ENCODE measurements around the gene SAMHD1. TPM values are rescaled to one million over a fixed set of nuclear protein-coding genes. Genes with fewer than 3 reads are reported as not detected.

SAMHD1 gene
- total and polyA plus RNA-seq, 2 of the 13 experiments (the other 11 are each of a cell fraction or from before 2014, with no cell fraction given) = 16.9 to 43.5 TPM

GRCh38 chr20:36988494-36988966 is 37.0 kb upstream of the SAMHD1 start:
- intact Hi-C loops (cut with micrococcal nuclease; ENCODE audit: unreplicated experiment) (no loop called here), in situ Hi-C loops (cut with HindIII; ENCODE audit: extremely low pct_ligation_motif_present, low pct_unique_long_range_greater_than_20kb) (no loop called here)
- no peak for FAIRE-seq
- no peak overlapping the region for H3K9ac ChIP-seq (ENCODE audit: insufficient read depth, low read depth, low read length)
- H3K4me3 ChIP-seq (replicated peaks in 1 of 3; ENCODE audit: insufficient read depth in 1 of 3, low read depth in 2 of 3, low read length in 3 of 3) = no peak overlapping the region
- H3K4me2 ChIP-seq (ENCODE audit: low read depth, low read length) = no peak overlapping the region
- no peak for DNase-seq (ENCODE audit: low spot score)
- no peaks in the 10 kb centered on the region for H3K36me3 ChIP-seq (replicated peaks in 1 of 2; ENCODE audit: control insufficient read depth in 1 of 2, insufficient read depth in 2 of 2, low read length in 2 of 2)
- CTCF ChIA-PET (ENCODE audit: low intra/inter-chr PET ratio, low total read pairs) = no interaction called here
- H3K79me2 ChIP-seq (ENCODE audit: insufficient read depth, low read length) = no peaks in the 10 kb centered on the region
- no peak overlapping the region for H3K27ac ChIP-seq (ENCODE audit: extremely low read length, insufficient read depth, low read length)
- no peaks in the 10 kb centered on the region for H4K20me1 ChIP-seq (ENCODE audit: insufficient read depth, low read length)
- POLR2A ChIA-PET = no interaction called here
- BruUV-seq (replicated peaks) = no TSS peak
- H2AFZ ChIP-seq (ENCODE audit: low read length) = no peak overlapping the region
- TF ChIP-seq ATF4 (CRISPR knock-in tag; IDR thresholded peaks at IDR 0.05) (no peak), ATF6 (CRISPR knock-in tag; conservative IDR thresholded peaks at IDR 0.05) (no peak), ZSCAN31 (CRISPR knock-in tag; IDR thresholded peaks at IDR 0.05; ENCODE audit: low read depth) (peak; percentile 79; the same call in 1 of the 2 replicates)
- WGBS (ENCODE audit: low lambda C conversion rate) = 89% methylated on average over 3 of the region's 3 CpGs
- peaks cover 6% of the 10 kb centered on the region; the same call in 1 of the 2 replicates for H3K9me3 ChIP-seq (ENCODE audit: low read length)
- no peak for ATAC-seq
- H3K27me3 ChIP-seq (ENCODE audit: control insufficient read depth in 1 of 2, insufficient read depth in 2 of 2, low read length in 2 of 2) = no peaks in the 10 kb centered on the region
- peaks cover 31% of the 10 kb centered on the region for H3K4me1 ChIP-seq (ENCODE audit: insufficient read depth, low read length)

GRCh38 chr20:36984257-36984638 is 32.7 kb upstream of the SAMHD1 start:
- intact Hi-C loops (cut with micrococcal nuclease; ENCODE audit: unreplicated experiment) = no loop called here
- no peaks in the 10 kb centered on the region for H3K27me3 ChIP-seq (ENCODE audit: control insufficient read depth in 1 of 2, insufficient read depth in 2 of 2, low read length in 2 of 2)
- ChIA-PET POLR2A (no interaction called here), CTCF (ENCODE audit: low intra/inter-chr PET ratio, low total read pairs) (no interaction called here)
- peaks cover 27% of the 10 kb centered on the region for H3K4me1 ChIP-seq (ENCODE audit: insufficient read depth, low read length)
- DNase-seq (ENCODE audit: low spot score) = no peak
- ATAC-seq = no peak
- H3K36me3 ChIP-seq (replicated peaks in 1 of 2; ENCODE audit: control insufficient read depth in 1 of 2, insufficient read depth in 2 of 2, low read length in 2 of 2) = no peaks in the 10 kb centered on the region
- H3K4me2 ChIP-seq (ENCODE audit: low read depth, low read length) = no peak overlapping the region
- no peak overlapping the region for H3K4me3 ChIP-seq (replicated peaks in 1 of 3; ENCODE audit: insufficient read depth in 1 of 3, low read depth in 2 of 3, low read length in 3 of 3)
- no peak for FAIRE-seq
- no peaks in the 10 kb centered on the region for H3K9me3 ChIP-seq (ENCODE audit: low read length)
- WGBS (ENCODE audit: low lambda C conversion rate) = 74% methylated on average over 6 of the region's 6 CpGs
- no peaks in the 10 kb centered on the region for H4K20me1 ChIP-seq (ENCODE audit: insufficient read depth, low read length)
- no TSS peak for BruUV-seq (replicated peaks)
- no peak overlapping the region for H3K27ac ChIP-seq (ENCODE audit: extremely low read length, insufficient read depth, low read length)
- no peaks in the 10 kb centered on the region for H3K79me2 ChIP-seq (ENCODE audit: insufficient read depth, low read length)
- in situ Hi-C loops (cut with HindIII; ENCODE audit: extremely low pct_ligation_motif_present, low pct_unique_long_range_greater_than_20kb) = no loop called here
- H3K9ac ChIP-seq (ENCODE audit: insufficient read depth, low read depth, low read length) = no peak overlapping the region
- no peak overlapping the region for H2AFZ ChIP-seq (ENCODE audit: low read length)
- TF ChIP-seq NFAT5 (CRISPR knock-in tag; IDR thresholded peaks at IDR 0.05) (peak; percentile 33; the same call in 1 of the 2 replicates), MTA1 (CRISPR knock-in tag; IDR thresholded peaks at IDR 0.05; ENCODE audit: borderline replicate concordance) (no peak), PCBP1 (IDR thresholded peaks at IDR 0.05; ENCODE audit: borderline replicate concordance, low read depth, low read length) (no peak), ZSCAN25 (CRISPR knock-in tag; IDR thresholded peaks at IDR 0.05) (no peak), TFE3 (CRISPR knock-in tag; IDR thresholded peaks at IDR 0.05) (no peak)
